Daoy (cell line): Measurements from ENCODE around the gene PIGQ. TPM values are rescaled to one million over a fixed set of nuclear protein-coding genes. Genes with fewer than 3 reads are reported as not detected.

ENCODE experiments used
- DNase-seq: peaks from one replicate; pipeline ENCODE4 v3.0.0-alpha.2; 2015; ENCODE audit warnings: low read depth
- total RNA-seq: library from RNA; depleted of rRNA; stranded (reverse); fragments of >200 nt; shearing (Covaris generic); gene quantifications from 2 replicates; pipeline ENCODE4 v1.2.3, GENCODE V29; 2014

PIGQ gene
- total RNA-seq, 1 experiment from 2014 or later: 16.3 TPM

DNA sequence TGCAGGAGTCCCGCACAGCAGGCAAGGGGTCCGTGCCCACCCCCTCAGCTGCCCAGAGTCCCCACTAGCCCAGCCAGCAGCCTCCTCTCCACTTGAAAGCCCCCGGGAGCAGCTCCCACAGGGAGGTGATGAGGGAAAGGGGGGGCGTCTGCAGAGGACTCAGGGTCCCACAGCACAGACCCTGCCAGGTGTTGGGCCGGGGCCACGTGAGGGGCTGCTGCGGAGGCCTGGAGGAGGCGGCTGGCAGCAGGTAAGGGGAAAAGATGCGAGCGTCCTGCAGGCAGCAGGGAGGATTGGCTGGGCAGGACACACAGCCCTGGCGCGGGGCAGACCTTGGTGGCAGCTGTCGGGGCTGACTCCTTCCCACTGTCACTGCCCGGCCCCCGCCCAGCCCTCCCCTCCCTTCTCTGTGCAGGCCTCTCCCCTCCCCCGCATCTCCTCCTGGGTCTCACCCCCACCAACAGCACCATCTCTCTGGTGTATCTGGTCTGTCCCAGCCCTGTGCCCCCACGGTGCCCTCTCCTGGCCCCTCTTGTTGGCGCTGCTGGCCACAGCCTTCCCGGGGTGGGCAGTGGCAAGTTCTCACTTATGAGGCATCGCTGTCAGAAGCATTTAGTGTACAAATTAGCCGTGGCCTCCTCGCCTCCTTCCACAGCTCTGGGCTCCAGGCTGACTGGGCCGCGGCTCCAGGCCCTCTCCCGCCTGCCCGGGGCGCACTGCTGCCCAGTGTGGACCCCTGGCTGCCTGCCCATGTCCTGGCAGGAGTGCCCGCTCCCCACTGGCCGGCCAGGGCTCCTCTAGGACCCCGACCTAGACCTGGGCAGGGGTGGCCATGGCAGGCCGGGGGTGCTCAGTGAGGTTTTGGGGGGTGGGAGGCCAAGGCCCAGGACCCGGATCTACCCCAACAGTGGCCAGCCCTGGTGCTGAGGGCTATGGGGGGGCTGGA lies 14.0 kb upstream of the PIGQ start:
- no peak for DNase-seq

DNA sequence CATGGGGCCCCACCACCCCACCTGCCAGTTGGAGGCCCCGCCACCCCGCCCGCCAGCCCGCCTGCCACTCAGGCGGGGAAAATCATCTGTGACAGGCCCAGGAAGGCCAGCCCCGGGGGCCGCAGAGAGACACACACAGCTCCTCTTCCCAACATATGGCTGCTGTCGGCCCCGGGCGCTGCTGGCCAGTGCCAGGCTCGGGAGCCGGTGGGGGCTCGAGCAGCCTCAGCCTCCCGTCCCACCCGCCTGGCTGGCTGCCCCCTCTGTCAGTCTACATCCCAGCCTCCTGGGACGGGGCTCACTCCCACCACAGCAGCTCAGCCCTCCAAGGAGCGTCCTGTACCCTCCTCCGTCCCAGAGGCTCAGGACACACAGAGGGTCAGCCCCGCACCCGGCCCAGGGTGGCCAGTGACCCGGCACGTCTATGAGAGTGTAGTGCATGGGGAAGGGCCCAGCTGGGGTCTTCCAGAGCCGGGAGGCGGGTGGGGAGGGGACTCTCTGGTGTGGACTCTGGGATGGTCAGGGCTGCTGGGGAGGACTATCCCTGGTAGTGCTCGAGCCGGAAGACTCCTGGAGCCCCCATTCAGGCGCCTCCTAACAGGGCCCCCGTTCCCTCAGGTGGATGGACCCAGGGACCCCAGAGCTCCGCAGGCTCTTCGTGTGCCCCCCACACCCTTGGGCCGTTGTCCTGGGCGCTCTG lies 13.1 kb upstream of the PIGQ start:
- no peak for DNase-seq

DNA sequence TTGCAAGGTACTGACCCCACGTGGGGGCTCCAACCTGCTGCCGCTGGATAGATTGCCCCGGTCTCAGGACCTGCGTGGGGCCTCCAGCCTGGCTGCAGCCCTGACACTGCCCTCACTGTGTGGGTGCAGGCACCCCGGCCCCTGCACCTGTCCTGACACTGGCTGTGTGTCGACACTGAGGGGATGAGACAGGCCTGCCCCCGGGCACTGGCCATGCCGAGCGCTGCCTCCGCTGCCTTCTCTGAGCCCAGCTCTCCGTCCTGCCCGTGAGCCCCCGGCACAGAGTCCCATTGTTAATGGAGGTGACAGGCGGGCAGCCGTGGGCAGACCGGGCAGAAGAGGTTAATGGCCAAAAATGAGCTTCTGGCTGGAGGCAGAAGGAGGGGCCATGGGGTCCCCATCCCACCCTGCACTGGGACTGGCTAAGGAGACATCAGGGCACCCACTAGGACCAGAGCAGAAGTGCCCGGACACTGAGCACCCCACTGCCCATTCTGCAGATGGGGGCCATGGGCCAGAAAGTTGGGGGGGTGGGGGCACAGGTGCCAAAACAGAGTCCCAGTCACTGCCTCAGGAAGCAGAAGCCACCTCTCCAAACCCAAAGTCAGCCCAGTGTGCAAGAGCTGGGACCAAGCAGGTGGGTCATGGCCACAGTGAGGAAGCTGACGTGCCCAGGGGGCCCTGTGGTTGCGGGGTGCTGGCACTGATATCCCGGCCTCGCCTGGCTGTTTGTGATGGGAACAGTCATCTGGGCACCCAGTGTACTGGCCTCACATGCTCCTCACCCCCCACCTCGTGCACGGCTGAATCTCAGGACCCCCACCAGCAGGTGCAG lies 12.1 kb upstream of the PIGQ start:
- DNase-seq: no peak

DNA sequence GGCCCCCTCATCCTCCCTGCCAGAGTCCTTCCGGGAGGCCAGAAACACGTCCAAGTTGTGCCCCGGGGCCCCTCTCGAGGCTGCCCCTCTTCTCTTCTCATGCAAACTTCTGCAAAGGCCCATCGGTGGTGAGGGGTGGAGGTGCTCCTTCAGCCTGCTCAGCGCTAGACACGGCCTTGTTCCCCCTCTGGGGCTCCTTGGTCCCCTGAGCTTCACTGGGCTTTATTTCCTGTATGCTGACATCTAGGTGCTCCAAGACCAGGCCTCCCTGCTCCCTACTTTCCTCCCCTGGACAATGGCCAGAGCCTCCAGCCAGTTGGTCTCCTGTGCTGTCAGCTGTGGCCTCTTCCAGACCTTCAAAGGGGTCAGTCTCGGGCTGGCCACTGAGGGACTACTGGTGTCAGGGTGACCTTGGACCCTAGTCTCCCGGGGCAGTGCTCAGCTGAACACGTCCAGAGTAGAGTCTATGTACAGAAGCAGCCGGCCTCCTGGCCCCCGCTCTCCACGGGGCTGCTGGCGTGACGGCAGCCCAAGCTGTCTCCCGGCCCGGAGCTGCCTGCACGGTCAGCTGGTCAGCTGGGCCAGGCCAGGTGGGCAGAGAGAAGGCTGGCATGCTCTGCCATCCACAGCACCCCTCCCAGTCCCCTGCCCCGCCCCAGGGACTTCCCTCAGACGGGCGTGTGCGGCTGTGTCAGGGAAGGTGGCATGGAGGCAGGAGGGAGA lies 11.3 kb upstream of the PIGQ start:
- no peak for DNase-seq

DNA sequence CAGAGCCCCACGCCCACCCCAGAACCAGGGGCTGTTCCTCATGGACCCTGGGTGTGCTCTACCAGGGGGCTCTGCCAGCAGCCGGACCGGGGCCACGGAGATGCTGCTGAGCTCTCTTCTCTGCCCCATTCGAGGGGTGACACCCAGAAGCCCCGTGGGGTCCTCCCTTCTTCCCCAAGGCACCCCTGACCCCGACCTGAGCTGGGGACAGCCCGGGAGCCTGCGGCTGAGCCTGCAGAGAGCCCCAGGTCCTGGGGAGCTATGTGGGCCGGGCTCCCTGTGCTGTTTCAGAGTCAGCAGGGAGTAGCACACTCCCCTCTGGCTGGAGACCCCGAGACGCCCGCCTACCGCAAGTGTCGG lies 10.8 kb upstream of the PIGQ start:
- no peak for DNase-seq

DNA sequence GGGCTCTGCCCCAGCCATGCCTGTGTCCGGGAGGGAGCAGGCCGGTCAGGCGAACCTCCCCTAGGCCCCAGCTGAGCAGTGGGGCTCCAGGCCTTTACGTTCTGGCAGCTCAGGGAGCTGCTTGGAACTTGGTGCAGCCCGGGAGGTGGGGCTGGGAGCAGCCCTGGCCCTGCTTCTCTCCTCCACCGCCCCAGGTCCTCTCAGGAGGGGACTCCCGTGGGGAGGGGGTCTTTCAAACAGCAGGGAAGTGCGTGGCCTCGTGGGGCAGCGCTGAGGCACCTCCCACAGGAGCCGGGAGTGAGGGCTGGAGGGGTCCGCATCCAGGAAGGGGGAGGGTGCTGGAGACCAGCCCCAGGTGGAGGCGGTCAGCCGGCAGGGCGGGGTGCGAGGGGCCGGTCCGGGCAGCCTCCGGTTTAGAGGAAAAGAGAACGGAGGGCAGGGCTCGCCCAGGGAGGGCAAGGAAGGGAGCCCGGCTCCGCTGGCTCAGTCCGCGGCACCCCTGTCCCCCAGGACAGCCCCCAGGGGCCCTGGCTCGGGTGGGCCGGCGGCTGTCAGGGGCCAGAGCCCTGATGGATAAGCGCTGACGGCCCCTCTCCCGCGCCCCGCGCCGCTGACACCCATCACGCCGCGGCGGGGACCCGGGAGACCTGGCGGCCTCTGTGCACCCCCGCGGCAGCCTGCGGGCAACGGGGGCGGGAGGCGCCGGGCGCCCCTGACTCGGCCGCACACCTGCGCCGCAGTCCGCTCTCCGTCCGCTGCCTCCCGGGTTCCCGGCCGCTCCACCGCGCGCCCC lies 10.2 kb upstream of the PIGQ start:
- DNase-seq: no peak

DNA sequence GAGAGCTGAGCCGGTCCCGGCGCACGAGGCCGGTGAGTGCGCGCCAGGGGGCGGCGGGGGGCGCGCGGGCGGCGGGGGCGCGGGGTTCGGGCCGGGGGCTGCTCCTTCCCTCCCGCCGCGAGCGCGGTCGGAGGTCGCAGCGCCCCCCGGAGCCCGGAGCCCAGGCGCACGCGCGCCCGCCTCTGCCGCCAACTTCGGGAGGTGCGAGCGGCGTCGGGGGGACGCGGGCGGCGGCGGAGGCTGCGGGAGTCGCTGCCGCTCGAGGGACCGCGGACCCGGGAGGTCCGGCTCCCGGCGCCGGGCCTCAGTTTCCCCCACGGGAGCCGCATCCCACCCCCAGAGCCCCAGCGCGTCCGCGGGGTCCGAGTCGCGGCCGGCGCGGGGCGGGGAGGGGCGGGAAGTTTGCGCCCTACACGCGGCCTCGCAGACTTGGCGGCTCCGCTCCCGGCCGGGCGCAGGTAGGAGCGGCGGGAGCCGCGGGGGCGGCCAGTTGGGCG lies 9.5 kb upstream of the PIGQ start, which contains the start of gene PRR35:
Gene PRR35, plus strand, starts transcription at position 191 of the 497 bp plus-strand sequence. CDS start 2,901 bp downstream, outside the sequence.
- no peak for DNase-seq

DNA sequence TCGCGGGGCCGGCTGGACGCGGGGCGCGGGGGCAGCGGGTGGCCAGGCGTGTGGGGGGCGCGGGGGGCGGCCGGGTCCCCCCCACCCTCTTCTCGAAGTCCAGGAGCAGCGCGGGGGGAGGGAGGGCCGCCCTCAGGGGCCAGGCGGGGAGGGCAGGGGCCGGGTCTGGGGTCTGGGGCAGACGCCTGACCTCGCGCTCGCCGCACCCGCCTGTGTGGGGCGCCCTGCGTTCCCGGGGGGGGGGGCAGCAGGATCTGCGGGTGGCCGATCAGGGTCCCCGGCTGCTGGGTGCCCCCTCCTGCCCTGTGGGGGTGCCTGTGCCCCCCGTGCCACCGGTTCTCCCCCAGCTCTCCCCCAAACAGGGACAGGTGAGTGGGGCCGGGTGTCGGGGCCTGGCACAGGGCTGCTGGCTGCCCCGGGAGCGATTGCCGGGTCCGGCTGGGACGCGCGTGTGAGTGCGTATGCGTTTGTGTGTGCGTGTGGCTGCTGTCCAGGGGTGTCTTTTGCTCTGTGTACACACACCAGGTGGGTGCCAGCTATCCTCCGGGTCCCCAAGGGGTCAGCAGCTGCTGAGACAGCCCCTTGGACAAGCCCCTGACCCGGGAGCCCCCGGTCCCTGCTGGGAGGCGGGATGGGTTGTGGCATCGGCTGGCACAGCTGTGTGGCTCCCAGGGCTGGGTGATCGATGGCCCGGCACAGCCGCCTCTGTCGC lies 8.9 kb upstream of the PIGQ start:
- DNase-seq: no peak

DNA sequence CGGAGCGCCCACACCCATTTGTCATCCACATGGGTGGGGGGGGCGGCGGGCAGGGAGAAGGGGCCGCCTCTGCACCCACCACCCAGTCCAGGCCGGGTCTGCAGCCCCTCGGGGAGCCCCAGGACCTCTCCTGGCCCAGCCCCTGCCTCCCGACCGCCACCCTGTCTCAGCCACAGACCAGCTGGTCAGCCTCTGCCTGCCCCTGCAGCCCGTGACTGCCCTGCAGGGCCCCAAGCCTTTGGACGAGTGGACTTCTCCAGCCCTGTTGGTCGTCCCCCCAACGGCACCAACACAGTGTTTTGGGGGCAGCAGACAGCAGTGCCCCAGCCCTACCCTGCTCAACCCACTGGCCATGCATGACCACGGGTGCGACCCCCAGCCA lies 8.4 kb upstream of the PIGQ start:
- DNase-seq: no peak

DNA sequence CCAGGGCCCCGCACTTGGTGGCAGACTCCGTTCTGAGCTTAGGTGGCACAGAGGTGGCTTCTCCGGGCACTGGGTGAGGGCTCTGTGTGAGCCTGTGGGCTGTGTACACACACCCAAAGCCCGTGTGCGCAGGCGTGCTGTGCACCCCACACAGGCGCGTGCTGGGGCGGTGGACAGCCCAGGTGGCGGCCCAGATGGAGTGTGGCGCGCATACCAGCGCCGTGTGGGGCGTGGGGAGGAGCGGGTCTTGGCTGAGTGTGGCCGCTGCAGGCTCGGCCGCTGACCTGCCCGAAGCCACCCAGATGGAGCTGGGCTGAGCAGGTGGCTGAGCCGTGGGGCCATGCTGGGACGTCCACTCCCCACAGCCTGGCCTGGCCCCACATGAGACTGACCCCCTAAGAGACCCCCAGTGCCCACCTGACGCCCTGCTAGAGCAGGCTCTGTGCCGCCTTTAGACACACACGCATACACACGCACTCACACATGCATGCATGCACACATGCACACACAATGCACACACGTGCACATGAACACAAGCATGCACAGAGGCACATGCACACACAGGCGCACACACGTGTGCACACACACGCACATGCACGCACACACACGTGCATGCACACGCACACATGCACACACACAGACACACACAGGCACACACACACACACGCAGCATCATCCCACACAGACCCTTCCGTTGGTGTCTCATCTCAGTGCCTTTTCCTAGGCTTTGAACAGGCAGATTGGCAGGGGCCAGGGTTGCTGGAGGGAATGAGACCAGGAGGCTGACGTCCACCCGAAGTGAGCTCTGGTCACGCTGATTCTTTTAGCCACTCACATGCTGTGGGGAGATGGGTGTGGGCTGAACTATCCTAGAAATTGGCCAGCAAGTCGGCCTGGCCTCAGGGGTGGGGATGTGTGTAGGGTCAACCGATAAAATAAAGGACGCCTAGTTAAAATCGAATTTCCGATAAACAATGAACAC lies 7.5 kb upstream of the PIGQ start:
- no peak for DNase-seq

DNA sequence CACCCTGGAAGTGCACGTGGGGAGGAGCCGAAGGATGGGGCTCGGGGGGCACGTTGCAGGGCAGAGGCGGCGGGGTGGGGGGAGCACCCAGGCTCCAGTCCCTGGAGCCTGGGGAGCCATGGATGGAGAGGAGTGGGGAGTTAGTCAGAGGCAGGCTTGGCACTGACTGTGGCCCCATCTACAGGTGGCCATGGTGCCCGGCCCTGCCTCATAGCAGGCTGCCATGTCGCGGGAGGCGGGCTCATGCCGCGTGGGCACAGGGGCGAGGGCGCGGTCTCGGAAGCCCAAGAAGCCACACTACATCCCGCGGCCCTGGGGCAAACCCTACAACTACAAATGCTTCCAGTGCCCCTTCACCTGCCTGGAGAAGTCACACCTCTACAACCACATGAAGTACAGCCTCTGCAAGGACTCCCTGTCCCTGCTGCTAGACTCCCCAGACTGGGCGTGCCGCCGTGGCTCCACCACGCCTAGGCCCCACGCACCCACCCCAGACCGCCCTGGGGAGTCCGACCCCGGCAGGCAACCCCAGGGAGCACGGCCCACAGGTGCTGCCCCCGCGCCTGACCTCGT lies 6.6 kb upstream of the PIGQ start:
- DNase-seq: no peak

DNA sequence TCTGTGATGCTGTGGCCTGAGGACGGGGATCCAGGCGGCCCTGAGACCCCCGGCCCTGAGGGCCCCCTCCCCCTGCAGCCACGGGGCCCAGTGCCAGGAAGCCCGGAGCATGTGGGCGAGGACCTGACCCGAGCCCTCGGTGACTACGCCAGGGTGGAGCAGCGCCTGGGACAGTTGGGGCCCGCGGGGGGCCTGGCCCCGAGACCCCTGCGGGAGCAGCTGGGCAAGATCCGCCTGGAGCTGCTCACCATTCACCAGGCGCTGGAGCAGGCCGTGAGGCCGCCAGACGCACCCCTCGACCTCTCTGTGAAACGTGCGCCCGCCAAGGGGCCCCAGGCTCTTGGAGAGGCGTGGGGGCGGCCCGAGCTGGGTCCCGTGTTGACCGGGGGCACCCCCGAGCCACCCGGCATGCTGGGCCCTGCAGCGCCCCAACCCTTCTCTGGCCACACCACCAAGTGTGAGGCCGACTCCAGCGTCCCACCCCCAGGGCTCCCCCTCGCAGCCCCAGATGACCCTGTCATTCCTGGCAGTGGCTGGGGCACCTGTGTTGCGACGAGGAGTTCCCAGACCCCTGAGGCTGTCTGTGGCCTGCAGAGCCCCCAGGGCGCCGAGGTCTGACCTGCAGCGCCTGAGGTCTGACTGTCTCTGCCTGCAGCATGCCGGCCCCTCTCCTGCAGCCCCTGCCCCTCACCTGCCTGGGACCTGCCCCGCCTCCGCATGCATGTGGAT lies 4.9 kb upstream of the PIGQ start:
- no peak for DNase-seq

DNA sequence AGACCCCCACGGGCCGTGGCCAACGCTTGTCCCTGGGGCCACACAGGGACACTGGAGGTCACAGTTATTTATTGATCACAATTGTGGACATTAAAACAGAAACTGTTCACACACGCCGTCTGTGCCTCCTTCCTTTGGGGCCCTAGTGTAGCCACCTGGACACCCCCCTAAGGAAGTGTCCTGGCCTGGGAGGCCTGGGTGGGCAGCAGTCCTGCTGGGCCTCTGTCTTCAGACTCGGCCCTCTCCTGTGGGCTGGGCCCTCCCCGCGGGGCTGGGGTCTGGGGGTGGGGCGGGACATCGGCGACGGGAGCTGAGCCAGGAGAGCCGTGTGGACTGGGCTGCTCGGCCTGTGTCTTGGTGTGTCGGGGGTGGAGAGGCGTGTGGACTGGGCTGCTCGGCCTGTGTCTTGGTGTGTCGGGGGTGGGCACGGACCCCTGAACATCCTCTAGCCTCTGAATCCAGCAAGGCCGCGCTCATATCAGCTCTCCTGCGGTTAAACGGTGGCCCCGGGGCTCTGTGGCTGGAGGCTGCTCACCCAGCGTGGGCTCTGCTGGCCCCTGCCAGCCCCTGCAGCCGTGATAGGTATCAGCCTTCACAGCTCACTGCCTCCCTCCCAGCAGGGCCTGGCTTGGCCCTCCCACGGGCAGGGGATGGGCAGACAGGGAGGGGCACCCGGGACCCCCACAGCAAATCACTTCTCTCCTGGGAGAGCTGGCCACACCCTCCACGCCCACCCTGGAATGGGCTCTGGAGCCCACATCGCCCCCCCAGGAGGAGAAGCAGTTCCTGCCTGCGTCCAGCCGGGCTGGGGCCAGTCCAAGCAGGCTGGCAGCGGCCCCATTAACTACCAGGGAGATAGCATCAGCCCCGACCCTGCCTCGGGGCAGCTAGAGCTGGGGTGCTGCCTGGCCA lies 4.1 kb upstream of the PIGQ start:
- no peak for DNase-seq

DNA sequence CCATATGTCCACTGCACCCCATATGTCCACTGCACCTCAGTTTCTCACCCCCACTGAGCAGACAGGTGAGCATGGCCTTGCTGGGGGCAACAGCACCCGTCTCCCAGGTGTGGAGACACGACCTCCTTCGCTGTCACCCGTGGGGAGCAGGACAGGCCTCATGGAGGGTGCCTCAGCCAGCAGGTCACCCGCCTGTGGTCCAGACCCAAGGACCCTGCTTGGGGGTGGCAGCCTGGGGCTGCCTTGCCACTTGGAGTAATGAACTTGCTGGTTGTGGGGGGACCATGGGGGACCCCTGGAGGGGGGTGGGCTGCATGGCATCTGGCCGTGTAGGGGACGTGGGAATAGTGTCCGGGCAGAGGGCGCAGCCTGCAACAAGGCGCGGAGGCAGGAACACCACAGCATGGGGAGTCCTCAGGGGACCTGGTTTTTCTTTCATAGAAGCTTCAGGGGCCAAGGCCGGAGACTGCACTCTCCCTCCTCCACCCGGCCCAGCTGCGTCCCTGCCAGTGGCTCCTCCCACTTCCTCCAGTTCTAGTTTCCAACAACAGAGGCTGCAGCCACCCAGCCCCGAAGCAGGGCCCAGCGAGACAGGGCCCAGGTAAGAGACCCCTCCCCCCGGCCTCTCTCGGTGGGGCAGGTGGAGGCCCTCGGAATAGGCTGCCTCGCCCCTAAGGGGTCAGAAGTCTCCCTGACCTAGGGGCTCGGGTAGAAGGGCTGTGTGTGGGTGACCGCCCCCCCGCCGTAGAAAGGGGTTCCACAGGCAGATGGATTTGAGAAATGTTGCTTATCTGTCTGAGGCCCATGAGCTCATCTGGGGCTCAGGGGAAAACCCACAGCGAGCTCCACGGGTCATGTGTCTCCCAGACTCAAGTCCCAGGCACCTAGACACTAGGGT lies 3.0 kb upstream of the PIGQ start, which contains the start of gene NHLRC4:
Gene NHLRC4, plus strand, starts transcription at position 531 of the 898 bp plus-strand sequence. CDS start 1,043 bp downstream, outside the sequence.
- peak; percentile 49 for DNase-seq
